Upper lobe of left lung (tissue), 6 donors: Measurements from ENCODE around the gene PBLD. TPM values are rescaled to one million over a fixed set of nuclear protein-coding genes. Genes with fewer than 3 reads are reported as not detected.
A peak's percentile ranks its signal among the peaks of the same experiment; 100 is the strongest.

ENCODE experiments used
- ATAC-seq, 2 donors: fragments of 200-7000 bp; cut with Tn5 transposase; one replicate each; pipeline ENCODE4 v1.9.1; 2022; ENCODE audit warnings: mild to moderate bottlenecking in 2 of 2, moderate library complexity in 2 of 2; ENCODE audit not compliant: low FRiP score in 2 of 2
- DNase-seq, 2 donors: peaks; one replicate each; pipeline ENCODE4 v3.0.0-alpha.2; 2019 to 2020
- H3K27ac ChIP-seq, 4 donors: fragments of 200-600 bp; sonication (generic); one replicate each; pipeline ENCODE4 v1.5.1; 2016 to 2019
- H3K27me3 ChIP-seq, 4 donors: fragments of 200-600 bp; sonication (generic); one replicate each; pipeline ENCODE4 v1.5.1; 2017 to 2019
- H3K36me3 ChIP-seq, 4 donors: fragments of 200-600 bp; sonication (generic); one replicate each; pipeline ENCODE4 v1.5.1; 2016 to 2019
- H3K4me1 ChIP-seq, 4 donors: fragments of 200-600 bp; sonication (generic); one replicate each; pipeline ENCODE4 v1.5.1; 2018 to 2019
- H3K4me3 ChIP-seq, 4 donors: fragments of 200-600 bp; sonication (generic); one replicate each; pipeline ENCODE4 v1.5.1; 2017 to 2019; ENCODE audit warnings: mild to moderate bottlenecking in 2 of 4, moderate library complexity in 1 of 4
- H3K9me3 ChIP-seq, 4 donors: fragments of 200-600 bp; sonication (generic); one replicate each; pipeline ENCODE4 v1.5.1; 2018 to 2019
- CTCF ChIP-seq, 6 experiments: fragments of 450-650 bp in 4 of 6; fragments of 200-600 bp in 2 of 6; sonication (generic) in 2 of 6; IDR thresholded peaks; one replicate each; pipeline ENCODE4 v1.5.1; 2016 to 2019; ENCODE audit warnings: antibody characterized with exemption in 6 of 6
- EP300 ChIP-seq, 4 donors: sonication (generic); formaldehyde crosslinking; IDR thresholded peaks; one replicate each; pipeline ENCODE4 v1.5.1; 2017; ENCODE audit warnings: antibody characterized with exemption in 4 of 4, control low read depth in 2 of 4
- POLR2A ChIP-seq, 4 donors: fragments of 450-650 bp; IDR thresholded peaks; one replicate each; pipeline ENCODE4 v1.5.1; 2016 to 2017; ENCODE audit warnings: antibody characterized with exemption in 4 of 4, mild to moderate bottlenecking in 2 of 4
- POLR2AphosphoS5 ChIP-seq, 2 donors: sonication (generic); formaldehyde crosslinking; IDR thresholded peaks; one replicate each; pipeline ENCODE4 v1.5.1; 2017; ENCODE audit warnings: antibody characterized with exemption in 2 of 2
- WGBS, 2 donors: methylation state at CpG; one replicate each; pipeline ENCODE4 v1.1.5; 2017 to 2018; 5-methylcytosine and 5-hydroxymethylcytosine counted together
- total RNA-seq, 6 donors: library from RNA; depleted of rRNA in 4 of 6; stranded (reverse); fragments of >200 nt in 4 of 6; gene quantifications; one replicate each; pipeline versions ENCODE4 v1.1.0 to v1.2.1, GENCODE V29; 2016 to 2021
- donor health status: DM: no; HTN: no; CAD: no; lungs with moderate emphysema.
- donor health status: DM: no; HTN: yes; CAD: no; lungs with severe emphysema.

PBLD gene
- total RNA-seq, 6 donors from 2014 or later: 1.8 to 21.0 (median 4.3) TPM

- H3K9me3 ChIP-seq: no peaks in the 10 kb centered on the region
- H3K4me1 ChIP-seq: peaks cover 0 to 11% (median 2%) of the 10 kb centered on the region in 4 donors
- no peak for ATAC-seq
- 71% methylated on average over 5 of the region's 5 CpGs for WGBS, 2 donors
- no peak for DNase-seq
- no peak overlapping the region for H3K4me3 ChIP-seq
- H3K36me3 ChIP-seq: no peaks in the 10 kb centered on the region
- no peak overlapping the region for H3K27ac ChIP-seq
- H3K27me3 ChIP-seq: no peaks in the 10 kb centered on the region
- TF ChIP-seq POLR2A (IDR thresholded peaks at IDR 0.05): no peak
Measured at GRCh38 chr10:68302871-68303270, 29.9 kb downstream of the PBLD start.

DNA sequence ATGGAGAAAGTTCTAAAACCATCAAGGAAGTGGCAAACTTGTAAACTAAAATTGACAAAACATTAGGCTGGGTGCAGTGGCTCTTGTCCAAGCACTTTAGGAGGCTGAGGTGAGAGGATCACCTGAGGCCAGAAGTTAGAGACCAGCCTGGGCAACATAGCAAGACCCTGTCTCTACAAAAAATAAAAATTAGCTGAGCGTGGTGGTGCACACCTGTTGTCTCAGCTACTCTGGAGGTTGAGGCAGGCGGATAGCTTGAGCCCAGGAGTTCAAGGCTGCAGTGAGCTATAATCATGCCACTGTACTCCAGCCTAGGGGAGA, 30.3 kb downstream of the PBLD start:
- WGBS, 2 donors: 45% methylated on average over 2 of the region's 2 CpGs
- ATAC-seq (no peak), DNase-seq (no peak)
- Histone ChIP-seq H3K36me3 (no peaks in the 10 kb centered on the region), H3K9me3 (no peaks in the 10 kb centered on the region), H3K27ac (no peak overlapping the region), H3K27me3 (no peaks in the 10 kb centered on the region), H3K4me1 (peaks cover 0 to 11% (median 2%) of the 10 kb centered on the region in 4 donors), H3K4me3 (no peak overlapping the region)
- TF ChIP-seq POLR2A (IDR thresholded peaks at IDR 0.05) (no peak), POLR2AphosphoS5 (IDR thresholded peaks at IDR 0.05) (no peak), EP300 (IDR thresholded peaks at IDR 0.05) (no peak), CTCF (IDR thresholded peaks at IDR 0.05) (peak in 1 of 6 experiments; percentile 2)

DNA sequence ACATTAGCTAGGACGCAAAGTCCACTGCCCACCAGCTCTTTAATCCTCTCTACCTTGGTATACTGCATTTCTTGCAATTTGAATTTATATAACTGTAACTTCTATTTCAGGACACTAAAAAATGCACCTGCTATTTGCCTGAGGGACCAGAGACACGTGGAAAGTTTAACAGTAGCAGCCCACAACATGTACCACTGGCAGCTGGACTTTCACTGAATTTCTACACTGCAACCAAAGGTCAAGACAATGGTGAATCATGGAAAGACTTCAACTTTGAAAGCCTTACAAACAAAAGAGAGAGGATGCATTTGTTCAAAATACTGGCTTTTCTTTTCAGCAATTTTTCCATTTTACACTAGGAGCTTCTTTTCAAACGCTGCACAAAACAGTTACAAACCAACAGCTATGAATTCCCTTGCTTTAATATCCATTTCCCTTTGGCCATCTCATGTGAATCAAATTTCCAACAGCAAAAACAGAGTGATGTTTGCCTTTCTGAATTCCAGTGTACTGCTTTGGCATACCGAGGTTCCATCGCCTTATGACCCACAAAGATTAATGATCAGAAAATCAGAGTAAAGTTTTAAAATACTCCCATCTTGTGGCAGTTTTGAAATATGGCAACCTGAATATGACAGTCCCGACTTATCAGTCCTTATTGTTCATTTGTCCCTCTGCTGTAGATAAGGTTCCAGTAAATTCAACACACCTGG, 30.8 kb downstream of the PBLD start:
- Histone ChIP-seq H3K36me3 (no peaks in the 10 kb centered on the region), H3K4me1 (peaks cover 0 to 9% (median 2%) of the 10 kb centered on the region in 4 donors), H3K9me3 (no peaks in the 10 kb centered on the region), H3K27ac (no peak overlapping the region), H3K27me3 (no peaks in the 10 kb centered on the region), H3K4me3 (no peak overlapping the region)
- ATAC-seq: peak in 1 of 2 donors; percentile 80
- DNase-seq: no peak
- TF ChIP-seq EP300 (IDR thresholded peaks at IDR 0.05) (no peak), CTCF (IDR thresholded peaks at IDR 0.05) (peak in 5 of 6 experiments; percentile 31 to 68 (median 59))
- WGBS, 2 donors: 48 to 50% methylated on average over 6 of the region's 6 CpGs

GRCh38 chr10:68301301-68301700, 31.4 kb downstream of the PBLD start:
- Histone ChIP-seq H3K27me3 (no peaks in the 10 kb centered on the region), H3K9me3 (no peaks in the 10 kb centered on the region), H3K27ac (peak overlapping the region in 1 of 4 donors; percentile 10), H3K36me3 (no peaks in the 10 kb centered on the region), H3K4me1 (peaks cover 0 to 7% (median 2%) of the 10 kb centered on the region in 4 donors), H3K4me3 (no peak overlapping the region)
- no peak for TF ChIP-seq POLR2AphosphoS5 (IDR thresholded peaks at IDR 0.05)
- TF ChIP-seq CTCF (IDR thresholded peaks at IDR 0.05): no peak
- TF ChIP-seq POLR2A (IDR thresholded peaks at IDR 0.05): no peak
- TF ChIP-seq EP300 (IDR thresholded peaks at IDR 0.05): no peak
- ATAC-seq (no peak), DNase-seq (no peak)
- WGBS, 2 donors: 82 to 83% methylated on average over 3 of the region's 3 CpGs

GRCh38 chr10:68296843-68297663, 35.7 kb downstream of the PBLD start:
- Histone ChIP-seq H3K27ac (no peak overlapping the region), H3K9me3 (no peaks in the 10 kb centered on the region), H3K36me3 (no peaks in the 10 kb centered on the region), H3K4me3 (no peak overlapping the region), H3K4me1 (peaks cover 0 to 6% (median 0%) of the 10 kb centered on the region in 4 donors), H3K27me3 (no peaks in the 10 kb centered on the region)
- ATAC-seq (no peak), DNase-seq (no peak)
- 76 to 78% methylated on average over 9 of the region's 9 CpGs for WGBS, 2 donors
- no peak for TF ChIP-seq CTCF (IDR thresholded peaks at IDR 0.05)
- no peak for TF ChIP-seq EP300 (IDR thresholded peaks at IDR 0.05)
- no peak for TF ChIP-seq POLR2AphosphoS5 (IDR thresholded peaks at IDR 0.05)
- TF ChIP-seq POLR2A (IDR thresholded peaks at IDR 0.05): no peak
